IPS DF 6.9 (cell line): ENCODE measurements around the gene PRKAR2A.
A peak's percentile ranks its signal among the peaks of the same experiment; 100 is the strongest.

Source experiments
- DNase-seq: peaks from one replicate; pipeline ENCODE4 v3.0.0-alpha.2; 2013; ENCODE audit warnings: low read depth, low spot score
- H3K27ac ChIP-seq: one replicate; pipeline ENCODE4 v1.5.1; 2013; ENCODE audit warnings: low read length, control low read depth
- H3K27me3 ChIP-seq: 2 replicates; pipeline ENCODE4 v1.6.1; 2013; ENCODE audit warnings: mild to moderate bottlenecking, low read length; ENCODE audit not compliant: control insufficient read depth, insufficient read depth
- H3K36me3 ChIP-seq: 2 replicates; pipeline ENCODE4 v1.6.1; 2013; ENCODE audit warnings: low read length; ENCODE audit not compliant: control insufficient read depth, insufficient read depth
- H3K4me1 ChIP-seq: 2 replicates; pipeline ENCODE4 v1.6.1; 2013; ENCODE audit warnings: low read length; ENCODE audit not compliant: control insufficient read depth, insufficient read depth
- H3K4me3 ChIP-seq: 2 replicates; pipeline ENCODE4 v1.5.1; 2013; ENCODE audit warnings: mild to moderate bottlenecking, low read length
- H3K9me3 ChIP-seq: 2 replicates; pipeline ENCODE4 v1.6.1; 2013; ENCODE audit warnings: low read length, inconsistent platforms; ENCODE audit not compliant: control insufficient read depth, insufficient read depth
- WGBS: extraction: QIAGEN DNeasy Blood & Tissue Kit; methylation state at CpG from one replicate; pipeline ENCODE4 v1.1.7; 2013; ENCODE audit warnings: mixed read lengths, missing lambda C conversion rate; ENCODE audit not compliant: insufficient read length, insufficient coverage; 5-methylcytosine and 5-hydroxymethylcytosine counted together

The PRKAR2A gene

DNA sequence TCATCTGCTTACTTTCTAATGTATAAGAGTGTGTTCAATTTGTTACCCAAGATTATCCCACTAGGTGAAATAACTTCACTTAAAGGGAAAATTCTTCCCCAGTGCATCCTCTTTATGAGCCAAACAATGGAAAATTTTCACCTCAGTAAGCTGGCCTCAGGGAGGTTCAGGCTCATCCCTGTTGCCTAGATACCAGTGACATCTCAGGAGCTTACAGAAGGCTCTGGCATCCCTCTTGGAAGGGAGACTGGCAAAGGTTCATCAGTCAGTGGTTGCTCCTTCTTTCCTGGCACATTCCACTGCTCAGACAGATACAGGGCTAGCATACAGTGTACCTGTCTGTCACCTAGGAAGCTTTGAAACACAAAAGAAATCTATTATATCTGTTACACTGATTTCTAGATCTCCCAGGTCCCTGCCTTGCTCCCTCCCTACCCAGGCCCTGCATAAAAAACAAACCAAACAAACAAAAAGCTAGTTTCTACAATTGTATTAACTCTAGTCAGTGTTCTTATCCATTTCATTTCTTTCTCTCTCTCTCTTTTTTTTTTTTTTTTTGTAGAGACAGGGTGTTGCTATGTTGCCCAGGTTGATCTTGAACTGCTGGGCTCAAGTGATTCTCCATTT is 132.4 kb downstream of the PRKAR2A start:
- Histone ChIP-seq H3K27ac (no peak overlapping the region), H3K36me3 (peaks cover 10% of the 10 kb centered on the region; the same call in 1 of the 2 replicates), H3K4me3 (no peak overlapping the region), H3K27me3 (no peaks in the 10 kb centered on the region), H3K4me1 (0 out of 2 replicates have a peak, but pooled peaks cover 2% of the 10 kb centered on the region), H3K9me3 (no peaks in the 10 kb centered on the region)
- DNase-seq, result no peak

DNA sequence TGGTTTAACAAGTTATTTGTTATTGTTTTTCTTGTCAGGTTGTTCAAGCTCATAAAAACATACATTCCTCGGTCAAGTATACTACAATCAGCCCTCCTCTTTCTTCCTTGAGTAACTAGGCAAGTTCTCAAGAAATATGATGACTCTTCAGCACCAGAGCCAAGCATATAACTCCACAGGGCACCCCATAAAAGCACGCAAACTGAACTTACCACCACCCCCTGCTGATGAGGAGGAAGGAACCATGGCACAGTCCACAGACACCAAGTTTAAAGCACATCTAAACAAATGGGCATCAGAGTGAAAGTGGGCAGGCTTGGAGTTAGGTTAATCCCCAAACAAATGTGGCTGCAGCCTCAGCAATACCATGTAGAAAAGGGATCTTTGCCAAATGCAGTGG is 135.9 kb downstream of the PRKAR2A start:
- no peak overlapping the region for H3K27ac ChIP-seq
- 0 out of 2 replicates have a peak, but pooled peaks cover 1% of the 10 kb centered on the region for H3K4me1 ChIP-seq
- no peaks in the 10 kb centered on the region for H3K9me3 ChIP-seq
- WGBS, result no CpG with 5 or more reads among the region's 2 CpGs
- peaks cover 20% of the 10 kb centered on the region; the same call in 1 of the 2 replicates for H3K36me3 ChIP-seq
- no peaks in the 10 kb centered on the region for H3K27me3 ChIP-seq
- DNase-seq, result no peak
- no peak overlapping the region for H3K4me3 ChIP-seq

DNA sequence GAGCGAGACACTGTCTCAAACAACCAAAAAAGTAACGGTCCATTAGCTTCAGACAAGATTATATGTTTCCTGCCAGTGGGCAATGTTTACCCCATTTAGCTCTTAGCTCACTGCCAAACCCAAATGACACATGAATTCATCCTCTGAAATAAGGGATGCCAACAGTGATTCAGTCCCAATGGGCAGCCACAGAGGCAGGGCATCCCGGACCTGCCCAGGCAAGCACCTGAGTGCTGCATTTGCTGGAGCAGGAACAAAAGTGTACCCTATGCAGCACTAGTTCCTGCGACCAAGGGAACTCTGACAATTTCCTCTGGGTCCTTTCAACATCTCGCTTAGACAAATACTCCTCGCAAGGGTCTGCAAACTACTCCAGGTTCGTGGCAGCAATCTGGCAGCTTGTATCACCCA is 138.6 kb downstream of the PRKAR2A start:
- Histone ChIP-seq H3K27ac (no peak overlapping the region), H3K4me3 (no peak overlapping the region), H3K4me1 (peaks cover 2% of the 10 kb centered on the region; the same call in 1 of the 2 replicates), H3K27me3 (no peaks in the 10 kb centered on the region), H3K9me3 (no peaks in the 10 kb centered on the region), H3K36me3 (peaks cover 20% of the 10 kb centered on the region; the same call in 1 of the 2 replicates)
- no peak for DNase-seq
- WGBS, result no CpG with 5 or more reads among the region's 7 CpGs

DNA sequence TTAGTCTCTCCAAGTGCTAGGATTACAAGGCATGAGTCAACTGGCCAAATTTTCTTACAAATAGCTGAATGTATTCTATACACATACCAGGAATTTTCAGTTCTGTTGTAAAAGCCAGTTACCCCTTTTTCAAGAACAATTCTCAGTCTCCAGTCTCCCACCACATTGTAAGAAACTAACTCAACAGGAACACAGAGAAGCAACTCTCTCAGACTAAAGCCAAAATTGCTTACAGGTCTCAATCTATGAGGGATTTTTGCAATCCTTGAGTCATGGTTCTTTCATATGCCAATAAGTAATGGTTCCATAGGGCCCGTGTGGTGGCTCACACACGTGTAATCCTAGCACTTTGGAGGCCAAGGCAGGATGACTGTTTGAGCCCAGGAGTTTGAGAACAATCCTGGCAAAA is 139.2 kb downstream of the PRKAR2A start:
- Histone ChIP-seq H3K36me3 (peaks cover 20% of the 10 kb centered on the region; the same call in 1 of the 2 replicates), H3K9me3 (no peaks in the 10 kb centered on the region), H3K4me3 (no peak overlapping the region), H3K27me3 (no peaks in the 10 kb centered on the region), H3K27ac (no peak overlapping the region), H3K4me1 (peaks cover 2% of the 10 kb centered on the region; the same call in 1 of the 2 replicates)
- DNase-seq, result no peak
- no CpG with 5 or more reads among the region's 2 CpGs for WGBS

DNA sequence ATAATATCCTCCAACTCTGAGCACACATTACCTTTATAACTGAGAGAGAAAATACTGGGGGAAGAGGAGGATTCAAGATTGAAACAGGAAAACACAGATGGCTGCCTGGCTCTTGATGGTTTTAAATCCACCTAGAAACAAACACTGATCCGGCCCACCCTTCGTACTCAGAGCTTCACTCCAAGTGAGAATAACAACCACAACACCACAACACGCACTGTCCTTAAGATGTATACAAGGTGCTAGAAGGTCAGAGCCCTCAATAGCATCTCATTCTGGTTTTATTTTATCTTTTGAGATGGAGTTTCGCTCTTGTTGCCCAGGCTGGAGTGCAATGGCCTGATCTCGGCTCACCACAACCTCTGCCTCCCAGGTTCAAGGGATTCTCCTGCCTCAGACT is 140.5 kb downstream of the PRKAR2A start:
- H3K27me3 ChIP-seq, result no peaks in the 10 kb centered on the region
- peaks cover 5% of the 10 kb centered on the region; the same call in 1 of the 2 replicates for H3K4me1 ChIP-seq
- no CpG with 5 or more reads among the region's 5 CpGs for WGBS
- H3K4me3 ChIP-seq, result no peak overlapping the region
- H3K9me3 ChIP-seq, result no peaks in the 10 kb centered on the region
- H3K36me3 ChIP-seq, result peaks cover 20% of the 10 kb centered on the region; the same call in 1 of the 2 replicates
- H3K27ac ChIP-seq, result no peak overlapping the region
- DNase-seq, result no peak

GRCh38 chr3:48702320-48702920 is 145.3 kb downstream of the PRKAR2A start:
- Histone ChIP-seq H3K36me3 (peaks cover 2% of the 10 kb centered on the region; the same call in 1 of the 2 replicates), H3K4me3 (no peak overlapping the region), H3K27ac (peak overlapping the region; percentile 75)

DNA sequence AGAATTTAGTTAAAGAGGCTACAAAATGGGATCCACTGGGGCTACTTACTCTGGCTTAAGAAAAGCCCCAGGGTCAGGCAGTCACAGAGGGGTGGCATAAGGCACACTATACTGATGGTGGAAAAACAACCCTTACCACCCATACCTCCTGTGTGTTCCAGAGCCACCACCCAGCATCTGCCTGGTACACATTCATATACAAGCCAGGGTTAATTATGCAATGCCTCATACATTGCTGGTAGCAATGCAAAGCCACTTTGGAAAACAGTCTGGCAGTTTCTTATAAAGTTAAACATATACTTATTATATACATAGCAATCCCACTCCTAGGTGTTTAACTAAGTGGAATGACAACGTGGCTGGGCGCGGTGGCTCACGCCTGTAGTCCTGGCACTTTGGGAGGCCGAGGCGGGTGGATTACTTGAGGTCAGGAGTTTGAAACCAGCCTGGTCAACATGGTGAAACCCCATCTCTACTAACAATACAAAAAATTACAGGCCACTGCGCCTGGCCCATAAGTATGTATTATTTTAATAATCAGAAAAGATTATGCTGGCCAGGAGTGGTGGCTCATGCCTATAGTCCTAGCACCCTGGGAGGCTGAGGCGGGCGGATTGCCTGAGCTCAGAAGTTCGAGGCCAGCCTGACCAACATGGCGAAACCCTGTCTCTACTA is 146.8 kb downstream of the PRKAR2A start:
- no peaks in the 10 kb centered on the region for H3K9me3 ChIP-seq
- no peak overlapping the region for H3K27ac ChIP-seq
- no CpG with 5 or more reads among the region's 11 CpGs for WGBS
- peaks cover 5% of the 10 kb centered on the region; the same call in 1 of the 2 replicates for H3K4me1 ChIP-seq
- no peak for DNase-seq
- no peaks in the 10 kb centered on the region for H3K27me3 ChIP-seq
- no peak overlapping the region for H3K4me3 ChIP-seq
- H3K36me3 ChIP-seq, result peaks cover 2% of the 10 kb centered on the region; the same call in 1 of the 2 replicates

More at GRCh38 chr3:48702320-48702920, 145.3 kb downstream of the PRKAR2A start:
- Histone ChIP-seq H3K27me3 (no peaks in the 10 kb centered on the region), H3K9me3 (no peaks in the 10 kb centered on the region), H3K4me1 (peaks cover 4% of the 10 kb centered on the region; the same call in 1 of the 2 replicates)
- DNase-seq, result no peak
- no CpG with 5 or more reads among the region's 6 CpGs for WGBS

- Histone ChIP-seq H3K27ac (no peak overlapping the region), H3K27me3 (no peaks in the 10 kb centered on the region), H3K9me3 (no peaks in the 10 kb centered on the region), H3K36me3 (peaks cover 11% of the 10 kb centered on the region), H3K4me1 (peaks cover 4% of the 10 kb centered on the region; the same call in 1 of the 2 replicates), H3K4me3 (no peak overlapping the region)
- WGBS, result no CpG with 5 or more reads among the region's 8 CpGs
- no peak for DNase-seq
Measured at GRCh38 chr3:48698891-48699290, 148.8 kb downstream of the PRKAR2A start.

DNA sequence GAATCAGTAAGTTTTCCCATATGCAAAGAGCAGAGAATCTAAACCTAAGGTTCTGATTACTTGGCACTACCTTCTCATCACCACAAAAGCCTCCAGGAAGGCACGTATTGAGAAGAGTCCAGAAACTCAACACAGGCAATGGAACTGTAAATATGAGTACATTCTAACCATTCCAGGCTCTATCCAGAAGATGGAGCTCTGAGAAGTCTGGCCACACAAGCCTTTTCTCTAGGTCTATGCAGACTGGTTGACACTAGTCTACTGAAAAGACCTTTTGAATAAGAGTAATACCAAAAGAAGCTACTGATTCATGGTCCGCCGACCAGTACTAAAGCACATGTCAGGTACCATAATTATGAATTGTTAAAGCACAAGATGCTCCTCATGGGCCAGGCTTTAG is 149.7 kb downstream of the PRKAR2A start:
- Histone ChIP-seq H3K36me3 (peaks cover 17% of the 10 kb centered on the region), H3K27me3 (no peaks in the 10 kb centered on the region), H3K4me3 (no peak overlapping the region), H3K9me3 (no peaks in the 10 kb centered on the region), H3K4me1 (peaks cover 4% of the 10 kb centered on the region; the same call in 1 of the 2 replicates), H3K27ac (no peak overlapping the region)
- DNase-seq, result no peak
- no CpG with 5 or more reads among the region's 3 CpGs for WGBS

- H3K27ac ChIP-seq, result no peak overlapping the region
- H3K36me3 ChIP-seq, result peaks cover 25% of the 10 kb centered on the region
Measured at GRCh38 chr3:48696601-48697000, 151.1 kb downstream of the PRKAR2A start.

More at GRCh38 chr3:48696601-48697000, 151.1 kb downstream of the PRKAR2A start:
- Histone ChIP-seq H3K4me1 (peaks cover 1% of the 10 kb centered on the region; the same call in 1 of the 2 replicates), H3K27me3 (no peaks in the 10 kb centered on the region), H3K9me3 (no peaks in the 10 kb centered on the region), H3K4me3 (no peak overlapping the region)
- DNase-seq, result no peak
